ENCODE data around the gene RSPO3.

Gene RSPO3

DNA sequence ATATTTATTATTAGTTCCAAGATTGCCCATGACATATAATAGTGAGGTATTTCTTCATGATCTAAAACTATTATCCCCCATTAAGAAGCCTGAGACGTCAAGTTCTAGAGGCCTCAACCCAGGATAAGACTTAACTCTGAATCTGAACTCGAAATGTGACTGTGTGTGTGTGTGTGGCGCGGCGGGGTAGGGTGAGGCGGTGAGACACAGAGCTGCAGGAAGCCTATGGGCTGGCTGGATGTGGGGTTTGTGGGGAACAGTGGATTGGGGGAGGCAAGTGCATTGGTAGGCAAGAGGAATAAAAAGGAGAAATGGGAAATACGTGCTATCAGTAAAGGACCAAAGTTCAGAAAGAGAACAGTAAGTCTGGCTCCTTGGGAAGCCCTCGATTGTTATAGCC is 81.6 kb downstream of the RSPO3 start:
- Histone ChIP-seq H3K4me3 (ENCODE audit: low read depth, low read length) (no peak overlapping the region), H3K9me3 (no peaks in the 10 kb centered on the region), H3K4me1 (no peaks in the 10 kb centered on the region), H3K36me3 (no peaks in the 10 kb centered on the region), H3K27me3 (peaks cover 5% of the 10 kb centered on the region)
- no peak for DNase-seq
- TF ChIP-seq, protein P1, sequence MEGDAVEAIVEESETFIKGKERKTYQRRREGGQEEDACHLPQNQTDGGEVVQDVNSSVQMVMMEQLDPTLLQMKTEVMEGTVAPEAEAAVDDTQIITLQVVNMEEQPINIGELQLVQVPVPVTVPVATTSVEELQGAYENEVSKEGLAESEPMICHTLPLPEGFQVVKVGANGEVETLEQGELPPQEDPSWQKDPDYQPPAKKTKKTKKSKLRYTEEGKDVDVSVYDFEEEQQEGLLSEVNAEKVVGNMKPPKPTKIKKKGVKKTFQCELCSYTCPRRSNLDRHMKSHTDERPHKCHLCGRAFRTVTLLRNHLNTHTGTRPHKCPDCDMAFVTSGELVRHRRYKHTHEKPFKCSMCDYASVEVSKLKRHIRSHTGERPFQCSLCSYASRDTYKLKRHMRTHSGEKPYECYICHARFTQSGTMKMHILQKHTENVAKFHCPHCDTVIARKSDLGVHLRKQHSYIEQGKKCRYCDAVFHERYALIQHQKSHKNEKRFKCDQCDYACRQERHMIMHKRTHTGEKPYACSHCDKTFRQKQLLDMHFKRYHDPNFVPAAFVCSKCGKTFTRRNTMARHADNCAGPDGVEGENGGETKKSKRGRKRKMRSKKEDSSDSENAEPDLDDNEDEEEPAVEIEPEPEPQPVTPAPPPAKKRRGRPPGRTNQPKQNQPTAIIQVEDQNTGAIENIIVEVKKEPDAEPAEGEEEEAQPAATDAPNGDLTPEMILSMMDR (IDR thresholded peaks at IDR 0.05; ENCODE audit: low read depth, low read length) = no peak

DNA sequence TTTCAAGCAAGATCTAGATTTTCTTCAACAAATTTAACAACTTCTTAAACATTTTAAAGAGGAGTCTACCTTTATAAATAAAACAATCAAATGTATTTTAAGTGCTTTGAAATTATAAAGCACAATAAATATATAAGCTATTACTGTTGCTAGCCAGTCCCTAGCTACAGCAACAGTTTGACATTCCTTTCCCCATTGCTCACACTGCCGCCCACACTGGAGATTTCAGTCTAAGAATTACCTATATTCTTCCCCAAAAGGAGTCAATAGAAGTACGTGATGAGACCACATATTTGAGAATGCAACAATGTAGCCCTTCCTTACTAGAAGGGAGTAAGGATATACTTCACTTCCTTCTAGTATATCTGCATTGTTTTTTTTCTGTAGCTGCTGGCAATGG is 82.8 kb downstream of the RSPO3 start:
- no peaks in the 10 kb centered on the region for H3K36me3 ChIP-seq
- TF ChIP-seq, protein P1 (IDR thresholded peaks at IDR 0.05; ENCODE audit: low read depth, low read length) = no peak
- no peak for DNase-seq
- no peaks in the 10 kb centered on the region for H3K4me1 ChIP-seq
- peaks cover 5% of the 10 kb centered on the region for H3K27me3 ChIP-seq
- H3K4me3 ChIP-seq (ENCODE audit: low read depth, low read length) = no peak overlapping the region
- no peaks in the 10 kb centered on the region for H3K9me3 ChIP-seq

DNA sequence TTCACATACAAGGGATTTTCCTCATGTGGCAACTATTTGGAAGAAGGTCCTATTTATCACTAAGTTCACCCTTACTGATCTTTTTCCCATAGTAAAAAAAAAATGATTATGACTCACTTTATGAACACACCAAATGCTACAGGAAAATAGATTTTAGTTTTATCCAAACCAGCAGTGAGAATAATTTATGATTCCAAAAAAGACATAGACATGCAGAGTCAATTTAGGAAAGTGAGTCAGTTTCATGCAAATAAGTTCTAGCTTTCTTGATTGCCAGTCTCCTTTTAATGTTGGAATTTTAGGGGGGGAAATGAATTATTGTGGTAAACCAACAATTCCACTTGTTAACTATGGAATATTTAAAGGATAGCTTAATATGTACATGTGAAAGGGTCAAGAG is 84.2 kb downstream of the RSPO3 start:
- Histone ChIP-seq H3K4me3 (ENCODE audit: low read depth, low read length) (no peak overlapping the region), H3K4me1 (no peaks in the 10 kb centered on the region), H3K9me3 (no peaks in the 10 kb centered on the region), H3K36me3 (no peaks in the 10 kb centered on the region), H3K27me3 (peaks cover 6% of the 10 kb centered on the region)
- no peak for DNase-seq
- TF ChIP-seq, protein P1 (IDR thresholded peaks at IDR 0.05; ENCODE audit: low read depth, low read length) = no peak

- Histone ChIP-seq H3K4me3 (ENCODE audit: low read depth, low read length) (no peak overlapping the region), H3K27me3 (peaks cover 17% of the 10 kb centered on the region), H3K9me3 (no peaks in the 10 kb centered on the region), H3K36me3 (no peaks in the 10 kb centered on the region), H3K4me1 (no peaks in the 10 kb centered on the region)
- TF ChIP-seq, protein P1 (IDR thresholded peaks at IDR 0.05; ENCODE audit: low read depth, low read length) = no peak
- DNase-seq = no peak
Observed at GRCh38 chr6:127204281-127204680, 85.8 kb downstream of the RSPO3 start.

DNA sequence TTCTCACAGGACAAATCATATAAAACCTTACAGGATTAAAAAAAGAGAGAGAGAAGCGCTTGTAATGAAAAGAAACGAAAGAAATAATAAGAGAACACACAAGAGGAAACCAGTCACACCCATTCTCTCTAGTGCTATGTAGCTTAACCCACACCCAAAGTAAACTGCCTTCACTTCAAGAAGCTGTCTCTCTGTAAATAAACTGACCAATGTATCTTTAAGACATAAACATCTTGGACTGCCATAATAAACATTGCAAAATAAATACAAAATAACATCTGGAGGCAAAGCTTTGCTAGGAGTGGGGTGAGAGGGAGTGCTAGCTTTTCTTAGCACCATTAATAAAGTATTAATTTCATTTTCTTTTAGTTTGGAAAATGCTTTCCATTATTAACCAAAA is 86.6 kb downstream of the RSPO3 start:
- H3K9me3 ChIP-seq = no peaks in the 10 kb centered on the region
- no peak for DNase-seq
- TF ChIP-seq, protein P1 (IDR thresholded peaks at IDR 0.05; ENCODE audit: low read depth, low read length) = no peak
- peaks cover 17% of the 10 kb centered on the region for H3K27me3 ChIP-seq
- no peaks in the 10 kb centered on the region for H3K4me1 ChIP-seq
- H3K4me3 ChIP-seq (ENCODE audit: low read depth, low read length) = no peak overlapping the region
- H3K36me3 ChIP-seq = no peaks in the 10 kb centered on the region

- Histone ChIP-seq H3K27me3 (peaks cover 17% of the 10 kb centered on the region), H3K36me3 (no peaks in the 10 kb centered on the region), H3K9me3 (no peaks in the 10 kb centered on the region), H3K4me3 (ENCODE audit: low read depth, low read length) (no peak overlapping the region), H3K4me1 (no peaks in the 10 kb centered on the region)
- no peak for DNase-seq
- TF ChIP-seq, protein P1 (IDR thresholded peaks at IDR 0.05; ENCODE audit: low read depth, low read length) = no peak
Observed at GRCh38 chr6:127206531-127207095, 88.1 kb downstream of the RSPO3 start.

Measured in BE2C (cell line).